Measurements from ENCODE around the gene BET1. TPM values are rescaled to one million over a fixed set of nuclear protein-coding genes. Genes with fewer than 3 reads are reported as not detected.

The BET1 gene
- total and polyA plus RNA-seq, 9 of the 15 experiments (the other 6 are each of a cell fraction or from before 2014, with no cell fraction given) = 15.8 to 190 (median 37.8) TPM

- Histone ChIP-seq H3K4me1 (replicated peaks in 1 of 2; ENCODE audit: control insufficient read depth in 2 of 2, insufficient read depth in 2 of 2, low read length in 2 of 2) (no peaks in the 10 kb centered on the region), H2AFZ (ENCODE audit: low read depth, low read length) (no peak overlapping the region)
- no peak for TF ChIP-seq ZNF589 (CRISPR knock-in tag; IDR thresholded peaks at IDR 0.05; ENCODE audit: low read depth)
- TF ChIP-seq SMARCA4 (IDR thresholded peaks at IDR 0.05) = no peak
- TF ChIP-seq C11orf30 (IDR thresholded peaks at IDR 0.05; ENCODE audit: low read depth) = no peak
- no peak for TF ChIP-seq HEY1 (CRISPR knock-in tag; IDR thresholded peaks at IDR 0.05; ENCODE audit: borderline replicate concordance)
- no peak for TF ChIP-seq NR0B1 (IDR thresholded peaks at IDR 0.05; ENCODE audit: partially characterized antibody)
- TF ChIP-seq, protein P1, sequence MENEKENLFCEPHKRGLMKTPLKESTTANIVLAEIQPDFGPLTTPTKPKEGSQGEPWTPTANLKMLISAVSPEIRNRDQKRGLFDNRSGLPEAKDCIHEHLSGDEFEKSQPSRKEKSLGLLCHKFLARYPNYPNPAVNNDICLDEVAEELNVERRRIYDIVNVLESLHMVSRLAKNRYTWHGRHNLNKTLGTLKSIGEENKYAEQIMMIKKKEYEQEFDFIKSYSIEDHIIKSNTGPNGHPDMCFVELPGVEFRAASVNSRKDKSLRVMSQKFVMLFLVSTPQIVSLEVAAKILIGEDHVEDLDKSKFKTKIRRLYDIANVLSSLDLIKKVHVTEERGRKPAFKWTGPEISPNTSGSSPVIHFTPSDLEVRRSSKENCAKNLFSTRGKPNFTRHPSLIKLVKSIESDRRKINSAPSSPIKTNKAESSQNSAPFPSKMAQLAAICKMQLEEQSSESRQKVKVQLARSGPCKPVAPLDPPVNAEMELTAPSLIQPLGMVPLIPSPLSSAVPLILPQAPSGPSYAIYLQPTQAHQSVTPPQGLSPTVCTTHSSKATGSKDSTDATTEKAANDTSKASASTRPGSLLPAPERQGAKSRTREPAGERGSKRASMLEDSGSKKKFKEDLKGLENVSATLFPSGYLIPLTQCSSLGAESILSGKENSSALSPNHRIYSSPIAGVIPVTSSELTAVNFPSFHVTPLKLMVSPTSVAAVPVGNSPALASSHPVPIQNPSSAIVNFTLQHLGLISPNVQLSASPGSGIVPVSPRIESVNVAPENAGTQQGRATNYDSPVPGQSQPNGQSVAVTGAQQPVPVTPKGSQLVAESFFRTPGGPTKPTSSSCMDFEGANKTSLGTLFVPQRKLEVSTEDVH (IDR thresholded peaks at IDR 0.05; ENCODE audit: low read depth, partially characterized antibody) = no peak
- TF ChIP-seq RFX1 (IDR thresholded peaks at IDR 0.05) = no peak
- TF ChIP-seq, protein P2, sequence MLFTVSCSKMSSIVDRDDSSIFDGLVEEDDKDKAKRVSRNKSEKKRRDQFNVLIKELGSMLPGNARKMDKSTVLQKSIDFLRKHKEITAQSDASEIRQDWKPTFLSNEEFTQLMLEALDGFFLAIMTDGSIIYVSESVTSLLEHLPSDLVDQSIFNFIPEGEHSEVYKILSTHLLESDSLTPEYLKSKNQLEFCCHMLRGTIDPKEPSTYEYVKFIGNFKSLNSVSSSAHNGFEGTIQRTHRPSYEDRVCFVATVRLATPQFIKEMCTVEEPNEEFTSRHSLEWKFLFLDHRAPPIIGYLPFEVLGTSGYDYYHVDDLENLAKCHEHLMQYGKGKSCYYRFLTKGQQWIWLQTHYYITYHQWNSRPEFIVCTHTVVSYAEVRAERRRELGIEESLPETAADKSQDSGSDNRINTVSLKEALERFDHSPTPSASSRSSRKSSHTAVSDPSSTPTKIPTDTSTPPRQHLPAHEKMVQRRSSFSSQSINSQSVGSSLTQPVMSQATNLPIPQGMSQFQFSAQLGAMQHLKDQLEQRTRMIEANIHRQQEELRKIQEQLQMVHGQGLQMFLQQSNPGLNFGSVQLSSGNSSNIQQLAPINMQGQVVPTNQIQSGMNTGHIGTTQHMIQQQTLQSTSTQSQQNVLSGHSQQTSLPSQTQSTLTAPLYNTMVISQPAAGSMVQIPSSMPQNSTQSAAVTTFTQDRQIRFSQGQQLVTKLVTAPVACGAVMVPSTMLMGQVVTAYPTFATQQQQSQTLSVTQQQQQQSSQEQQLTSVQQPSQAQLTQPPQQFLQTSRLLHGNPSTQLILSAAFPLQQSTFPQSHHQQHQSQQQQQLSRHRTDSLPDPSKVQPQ (CRISPR knock-in tag; IDR thresholded peaks at IDR 0.05; ENCODE audit: borderline replicate concordance) = no peak
- no peak for TF ChIP-seq GTF2B (IDR thresholded peaks at IDR 0.05; ENCODE audit: extremely low read depth, insufficient read length)
- no peak for TF ChIP-seq ZNF263 (CRISPR knock-in tag; IDR thresholded peaks at IDR 0.05; ENCODE audit: borderline replicate concordance)
- TF ChIP-seq NCOR1 (IDR thresholded peaks at IDR 0.05) = no peak
- no peak for TF ChIP-seq ZBTB7A (IDR thresholded peaks at IDR 0.05; ENCODE audit: borderline replicate concordance, control insufficient read depth, low read depth, low read length)
- no peak for TF ChIP-seq OTX1 (CRISPR knock-in tag; IDR thresholded peaks at IDR 0.05)
- TF ChIP-seq CBFA2T3 (IDR thresholded peaks at IDR 0.05) = no peak
- TF ChIP-seq KDM5B (IDR thresholded peaks at IDR 0.05; ENCODE audit: insufficient replicate concordance, low read depth, low read length) = no peak
Measured at GRCh38 chr7:94052398-94053180, 48.4 kb upstream of the BET1 start.

More at GRCh38 chr7:94052398-94053180, 48.4 kb upstream of the BET1 start:
- WGBS (ENCODE audit: insufficient coverage, low coverage, missing lambda C conversion rate) = 0% methylated on average over 5 of the region's 5 CpGs
- FAIRE-seq (no peak), DNase-seq (ENCODE audit: extremely low read depth in 1 of 4, low spot score in 3 of 4) (no peak), ATAC-seq (no peak)
- intact Hi-C loops (cut with micrococcal nuclease) (no loop called here), in situ Hi-C loops (cut with MboI) (no loop called here)
- no peaks in the 10 kb centered on the region for H3K9me3 ChIP-seq (replicated peaks; ENCODE audit: control insufficient read depth, insufficient read depth, low read depth, low read length)
- no peak overlapping the region for H3K4me3 ChIP-seq
- H4K20me1 ChIP-seq (replicated peaks; ENCODE audit: control insufficient read depth, insufficient read depth, low read length) = no peaks in the 10 kb centered on the region
- no peak overlapping the region for H3K9ac ChIP-seq (ENCODE audit: insufficient read depth in 1 of 2, low read depth in 2 of 2, low read length in 2 of 2)
- H3K36me3 ChIP-seq (ENCODE audit: control insufficient read depth, insufficient read depth, low read length) = no peaks in the 10 kb centered on the region
- no peak overlapping the region for H3K27ac ChIP-seq (ENCODE audit: extremely low read depth, low read depth, low read length)
- POLR2A ChIA-PET = interaction anchor here (0.8 kb wide), 1 partner anchor 1473 kb away, joined by 4 read pairs; no protein-coding TSS in a partner anchor
- CTCF ChIA-PET (ENCODE audit: low intra/inter-chr PET ratio) = no interaction called here
- H3K27me3 ChIP-seq (ENCODE audit: control insufficient read depth in 2 of 2, insufficient read depth in 2 of 2, low read length in 2 of 2) = no peaks in the 10 kb centered on the region; a peak in 1 of 5 replicates
- no TSS peak for BruUV-seq (replicated peaks)
- H3K4me2 ChIP-seq (ENCODE audit: insufficient read depth, low read length) = no peak overlapping the region
- no peaks in the 10 kb centered on the region for H3K9me1 ChIP-seq (ENCODE audit: control insufficient read depth, insufficient read depth, low read length)
- H3K79me2 ChIP-seq (ENCODE audit: control insufficient read depth, insufficient read depth, low read length) = no peaks in the 10 kb centered on the region
